ENCODE results near the gene SLF2. TPM values are rescaled to one million over a fixed set of nuclear protein-coding genes. Genes with fewer than 3 reads are reported as not detected.
"Not testable (repeated sequence)": the region's sequence is repeated elsewhere in the genome, so short reads cannot be mapped to it uniquely, and the experiment has no call there.

Gene SLF2
- total RNA-seq, 4 donors from 2014 or later, result 22.1 to 32.4 (median 25.6) TPM

- no peak overlapping the region for H3K4me3 ChIP-seq
- no peak overlapping the region for H3K27ac ChIP-seq
- peaks cover 0 to 6% of the 10 kb centered on the region in 2 donors for H3K36me3 ChIP-seq
- H3K4me1 ChIP-seq, result peaks cover 0 to 21% (median 11%) of the 10 kb centered on the region in 3 donors
- H3K27me3 ChIP-seq, result no peaks in the 10 kb centered on the region
- TF ChIP-seq EP300 (IDR thresholded peaks at IDR 0.05) (no peak), CTCF (IDR thresholded peaks at IDR 0.05) (no peak), POLR2A (IDR thresholded peaks at IDR 0.05) (no peak)
- no peaks in the 10 kb centered on the region for H3K9me3 ChIP-seq
- no peak for ATAC-seq
- WGBS, 2 donors (ENCODE audit: low coverage in 1 of 2), result 53 to 65% methylated on average over 4 to 9 of the region's 13 CpGs
Measured at GRCh38 chr10:100972115-100972903, 59.5 kb downstream of the SLF2 start.

GRCh38 chr10:100972904-100973535 is 60.3 kb downstream of the SLF2 start:
- Histone ChIP-seq H3K4me1 (peaks cover 0 to 21% (median 11%) of the 10 kb centered on the region in 3 donors), H3K27me3 (no peaks in the 10 kb centered on the region), H3K4me3 (no peak overlapping the region), H3K27ac (no peak overlapping the region), H3K9me3 (no peaks in the 10 kb centered on the region), H3K36me3 (peaks cover 0 to 14% of the 10 kb centered on the region in 2 donors)
- no peak for TF ChIP-seq POLR2A (IDR thresholded peaks at IDR 0.05)
- TF ChIP-seq CTCF (IDR thresholded peaks at IDR 0.05), result no peak
- TF ChIP-seq POLR2AphosphoS5 (IDR thresholded peaks at IDR 0.05), result no peak
- TF ChIP-seq EP300 (IDR thresholded peaks at IDR 0.05), result no peak
- WGBS, 2 donors (ENCODE audit: low coverage in 1 of 2), result 75% methylated on average over 1 of the region's 6 CpGs; no CpG with 5 or more reads in 1 of the 2 donors
- no peak for ATAC-seq

GRCh38 chr10:100975397-100975796 is 62.6 kb downstream of the SLF2 start:
- H3K9me3 ChIP-seq, ATAC-seq, H3K27ac ChIP-seq, H3K4me1 ChIP-seq, H3K4me3 ChIP-seq, H3K27me3 ChIP-seq: not testable (repeated sequence)
- peaks cover 0 to 35% of the 10 kb centered on the region in 2 donors for H3K36me3 ChIP-seq
- WGBS, 2 donors (ENCODE audit: low coverage in 1 of 2), result 66% methylated on average over 4 of the region's 8 CpGs; no CpG with 5 or more reads in 1 of the 2 donors

- H3K4me1 ChIP-seq, result no peaks in the 10 kb centered on the region
- TF ChIP-seq EP300 (IDR thresholded peaks at IDR 0.05) (no peak), CTCF (IDR thresholded peaks at IDR 0.05) (no peak), POLR2A (IDR thresholded peaks at IDR 0.05) (no peak), POLR2AphosphoS5 (IDR thresholded peaks at IDR 0.05) (no peak)
- H3K27me3 ChIP-seq, result no peaks in the 10 kb centered on the region
- H3K4me3 ChIP-seq, result no peak overlapping the region
- H3K36me3 ChIP-seq, result peaks cover 0 to 51% of the 10 kb centered on the region in 2 donors
- ATAC-seq, result no peak
- H3K27ac ChIP-seq, result no peak overlapping the region
- no peaks in the 10 kb centered on the region for H3K9me3 ChIP-seq
- WGBS, 2 donors (ENCODE audit: low coverage in 1 of 2), result 79 to 88% methylated on average over 3 of the region's 3 CpGs
Measured at GRCh38 chr10:100976906-100977305, 64.1 kb downstream of the SLF2 start.

- H3K4me1 ChIP-seq, result no peaks in the 10 kb centered on the region
- H3K36me3 ChIP-seq, result peaks cover 0 to 56% of the 10 kb centered on the region in 2 donors
- TF ChIP-seq POLR2A (IDR thresholded peaks at IDR 0.05) (no peak), POLR2AphosphoS5 (IDR thresholded peaks at IDR 0.05) (no peak)
- ATAC-seq, result no peak
- WGBS, 2 donors (ENCODE audit: low coverage in 1 of 2), result 69 to 75% methylated on average over 4 of the region's 6 CpGs
- no peaks in the 10 kb centered on the region for H3K9me3 ChIP-seq
- no peaks in the 10 kb centered on the region for H3K27me3 ChIP-seq
- H3K27ac ChIP-seq, result no peak overlapping the region
- no peak overlapping the region for H3K4me3 ChIP-seq
Measured at GRCh38 chr10:100977436-100977835, 64.7 kb downstream of the SLF2 start.
